ENCODE data around the gene COBL. TPM values are rescaled to one million over a fixed set of nuclear protein-coding genes. Genes with fewer than 3 reads are reported as not detected.

COBL gene
- total RNA-seq, 3 donors from 2014 or later, result 2.2 to 37.3 (median 16.1) TPM

- no peaks in the 10 kb centered on the region for H3K36me3 ChIP-seq
- DNase-seq (ENCODE audit: low spot score in 2 of 2), result no peak
Observed at GRCh38 chr7:51188987-51189386, 127.6 kb downstream of the COBL start.

GRCh38 chr7:51187941-51188340 is 128.7 kb downstream of the COBL start:
- no peaks in the 10 kb centered on the region for H3K9me3 ChIP-seq
- DNase-seq (ENCODE audit: low spot score in 2 of 2), result no peak
- H3K4me1 ChIP-seq, result no peaks in the 10 kb centered on the region
- no peak overlapping the region for H3K4me3 ChIP-seq
- TF ChIP-seq CTCF (IDR thresholded peaks at IDR 0.05), result no peak
- intact Hi-C loops (cut with DNase I; ENCODE audit: low total_unique reads), result no loop called here
- no peaks in the 10 kb centered on the region for H3K36me3 ChIP-seq
- no peak overlapping the region for H3K27ac ChIP-seq
- H3K27me3 ChIP-seq, result no peaks in the 10 kb centered on the region

More at GRCh38 chr7:51188987-51189386, 127.6 kb downstream of the COBL start:
- H3K4me1 ChIP-seq, result no peaks in the 10 kb centered on the region
- H3K27ac ChIP-seq, result no peak overlapping the region
- H3K9me3 ChIP-seq, result no peaks in the 10 kb centered on the region
- no peak for TF ChIP-seq POLR2AphosphoS5 (IDR thresholded peaks at IDR 0.05)
- TF ChIP-seq CTCF (IDR thresholded peaks at IDR 0.05), result no peak
- TF ChIP-seq POLR2A (IDR thresholded peaks at IDR 0.05), result no peak
- H3K27me3 ChIP-seq, result no peaks in the 10 kb centered on the region
- H3K4me3 ChIP-seq, result no peak overlapping the region
- intact Hi-C loops (cut with DNase I; ENCODE audit: low total_unique reads), result no loop called here

GRCh38 chr7:51186531-51186930 is 130.1 kb downstream of the COBL start:
- no peaks in the 10 kb centered on the region for H3K27me3 ChIP-seq
- TF ChIP-seq CTCF (IDR thresholded peaks at IDR 0.05) (no peak), POLR2AphosphoS5 (IDR thresholded peaks at IDR 0.05) (no peak), POLR2A (IDR thresholded peaks at IDR 0.05) (no peak)
- H3K27ac ChIP-seq, result no peak overlapping the region
- DNase-seq (ENCODE audit: low spot score in 2 of 2), result no peak
- H3K9me3 ChIP-seq, result no peaks in the 10 kb centered on the region
- H3K36me3 ChIP-seq, result no peaks in the 10 kb centered on the region
- no peak overlapping the region for H3K4me3 ChIP-seq
- H3K4me1 ChIP-seq, result no peaks in the 10 kb centered on the region
- intact Hi-C loops (cut with DNase I; ENCODE audit: low total_unique reads), result no loop called here

- H3K4me1 ChIP-seq, result no peaks in the 10 kb centered on the region
- no peaks in the 10 kb centered on the region for H3K36me3 ChIP-seq
- H3K27me3 ChIP-seq, result no peaks in the 10 kb centered on the region
- H3K9me3 ChIP-seq, result no peaks in the 10 kb centered on the region
- no peak for DNase-seq (ENCODE audit: low spot score in 2 of 2)
- H3K4me3 ChIP-seq, result no peak overlapping the region
- H3K27ac ChIP-seq, result no peak overlapping the region
- no peak for TF ChIP-seq CTCF (IDR thresholded peaks at IDR 0.05)
- TF ChIP-seq POLR2A (IDR thresholded peaks at IDR 0.05), result no peak
- no peak for TF ChIP-seq POLR2AphosphoS5 (IDR thresholded peaks at IDR 0.05)
- intact Hi-C loops (cut with DNase I; ENCODE audit: low total_unique reads), result no loop called here
Observed at GRCh38 chr7:51182636-51183166, 133.9 kb downstream of the COBL start.

GRCh38 chr7:51180092-51180491 is 136.5 kb downstream of the COBL start:
- TF ChIP-seq POLR2A (IDR thresholded peaks at IDR 0.05) (no peak), POLR2AphosphoS5 (IDR thresholded peaks at IDR 0.05) (no peak), CTCF (IDR thresholded peaks at IDR 0.05) (no peak)
- intact Hi-C loops (cut with DNase I; ENCODE audit: low total_unique reads), result no loop called here

More at GRCh38 chr7:51180092-51180491, 136.5 kb downstream of the COBL start:
- Histone ChIP-seq H3K4me3 (no peak overlapping the region), H3K27ac (no peak overlapping the region), H3K9me3 (no peaks in the 10 kb centered on the region), H3K27me3 (no peaks in the 10 kb centered on the region), H3K36me3 (no peaks in the 10 kb centered on the region), H3K4me1 (no peaks in the 10 kb centered on the region)
- DNase-seq (ENCODE audit: low spot score in 2 of 2), result no peak
